ENCODE measurements around the gene OTUD3. TPM values are rescaled to one million over a fixed set of nuclear protein-coding genes. Genes with fewer than 3 reads are reported as not detected.
"Not testable (repeated sequence)": the region's sequence is repeated elsewhere in the genome, so short reads cannot be mapped to it uniquely, and the experiment has no call there.

Gene OTUD3
- total RNA-seq, 1 experiment from 2014 or later, result 8.2 TPM

DNA sequence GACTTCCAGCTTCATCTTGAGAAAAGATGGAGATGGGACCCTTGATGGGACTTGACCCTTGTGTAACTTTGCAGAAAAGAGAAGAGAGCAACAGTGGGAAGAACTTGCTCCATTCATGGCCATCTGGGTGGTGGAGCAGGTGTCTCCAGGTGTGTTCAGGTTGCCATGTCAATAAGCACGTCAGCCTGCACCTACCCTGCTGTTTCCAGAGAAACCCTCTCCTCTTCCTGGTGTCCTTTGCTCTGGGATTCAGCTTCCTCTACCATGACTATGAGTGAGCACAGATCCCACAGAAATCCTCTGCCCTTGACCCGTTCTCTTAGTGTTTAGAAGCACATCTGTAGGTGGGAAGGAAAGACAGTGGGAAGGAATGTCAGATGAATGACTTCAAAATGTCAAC is 21.8 kb upstream of the OTUD3 start:
- no peaks in the 10 kb centered on the region for H3K36me3 ChIP-seq (replicated peaks; ENCODE audit: control insufficient read depth, insufficient read depth, low read length)

GRCh38 chr1:19861034-19861433 is 21.2 kb upstream of the OTUD3 start:
- DNase-seq, result no peak
- H3K4me3 ChIP-seq (ENCODE audit: insufficient read depth, low read depth, low read length), result no peak overlapping the region
- no peaks in the 10 kb centered on the region for H3K27me3 ChIP-seq (ENCODE audit: control insufficient read depth, insufficient read depth, low read length)
- no peaks in the 10 kb centered on the region for H3K36me3 ChIP-seq (replicated peaks; ENCODE audit: control insufficient read depth, insufficient read depth, low read length)

More for the DNA sequence above, 21.8 kb upstream of the OTUD3 start:
- Histone ChIP-seq H3K27me3 (ENCODE audit: control insufficient read depth, insufficient read depth, low read length) (no peaks in the 10 kb centered on the region), H3K4me3 (ENCODE audit: insufficient read depth, low read depth, low read length) (no peak overlapping the region)
- no peak for DNase-seq

DNA sequence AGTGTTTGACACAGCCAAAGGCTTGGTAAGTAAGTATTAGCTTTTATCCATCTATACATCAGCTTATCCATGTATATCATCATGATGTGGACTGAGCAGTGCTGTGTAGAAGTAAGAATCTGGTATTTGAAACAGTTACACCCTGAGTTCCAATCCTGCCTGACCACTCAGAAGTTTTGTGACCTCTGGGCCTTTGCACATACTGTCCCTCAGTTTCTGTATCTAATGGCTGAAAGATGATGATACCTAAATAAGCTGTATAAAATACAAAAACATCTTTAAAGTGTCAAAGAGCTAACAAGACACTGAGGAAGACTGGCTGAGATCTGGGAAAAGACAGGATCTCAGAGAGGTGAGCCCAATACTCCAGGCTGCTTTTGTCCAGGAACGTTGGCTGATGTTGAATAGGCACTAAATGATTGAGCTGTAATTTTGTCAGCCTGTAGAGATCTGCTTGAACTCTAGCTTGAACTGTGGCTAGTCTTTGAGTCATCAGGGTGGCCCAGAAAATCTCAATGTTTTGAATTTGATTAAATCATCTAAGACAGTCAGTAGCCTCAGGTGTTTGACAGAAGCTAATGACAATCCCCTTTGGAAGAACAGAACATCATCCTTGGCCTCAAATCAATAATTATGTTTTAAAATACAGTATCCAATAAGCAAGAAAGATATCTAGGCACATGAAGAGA is 20.2 kb upstream of the OTUD3 start:
- no peaks in the 10 kb centered on the region for H3K36me3 ChIP-seq (replicated peaks; ENCODE audit: control insufficient read depth, insufficient read depth, low read length)
- no peak overlapping the region for H3K4me3 ChIP-seq (ENCODE audit: insufficient read depth, low read depth, low read length)
- H3K27me3 ChIP-seq (ENCODE audit: control insufficient read depth, insufficient read depth, low read length), result no peaks in the 10 kb centered on the region
- DNase-seq, result no peak

- Histone ChIP-seq H3K36me3 (replicated peaks; ENCODE audit: control insufficient read depth, insufficient read depth, low read length) (no peaks in the 10 kb centered on the region), H3K27me3 (ENCODE audit: control insufficient read depth, insufficient read depth, low read length) (no peaks in the 10 kb centered on the region), H3K4me3 (ENCODE audit: insufficient read depth, low read depth, low read length) (no peak overlapping the region)
- DNase-seq, result no peak
Measured at GRCh38 chr1:19862944-19863343, 19.3 kb upstream of the OTUD3 start.

DNA sequence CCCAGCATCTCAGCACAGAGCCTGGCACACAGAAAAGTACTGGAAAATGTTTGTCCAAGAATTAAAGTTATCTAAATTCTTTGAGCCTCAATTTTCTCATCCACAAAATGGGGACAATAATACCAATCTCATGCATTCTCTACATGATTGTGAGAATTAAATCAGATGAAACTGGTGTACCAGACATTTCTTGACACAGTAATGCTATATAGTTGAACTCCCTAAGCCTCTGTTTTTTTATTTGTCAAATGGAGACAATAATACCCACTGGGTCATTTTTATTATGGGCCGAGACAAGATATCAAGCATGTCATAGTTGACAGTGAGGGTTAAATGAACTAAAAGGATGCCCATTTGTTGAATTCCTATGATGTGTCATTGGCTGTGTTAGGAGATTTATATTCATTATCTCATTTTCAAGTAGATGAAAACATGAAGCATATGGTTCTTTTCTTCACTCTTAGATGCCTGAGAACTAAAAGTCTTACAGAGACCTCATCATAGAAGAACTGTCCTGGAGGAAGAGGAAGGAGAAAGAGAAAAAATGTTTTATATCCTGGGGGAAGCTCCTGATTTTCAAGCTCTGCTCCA is 17.5 kb upstream of the OTUD3 start:
- no peak for DNase-seq
- no peak overlapping the region for H3K4me3 ChIP-seq (ENCODE audit: insufficient read depth, low read depth, low read length)

DNA sequence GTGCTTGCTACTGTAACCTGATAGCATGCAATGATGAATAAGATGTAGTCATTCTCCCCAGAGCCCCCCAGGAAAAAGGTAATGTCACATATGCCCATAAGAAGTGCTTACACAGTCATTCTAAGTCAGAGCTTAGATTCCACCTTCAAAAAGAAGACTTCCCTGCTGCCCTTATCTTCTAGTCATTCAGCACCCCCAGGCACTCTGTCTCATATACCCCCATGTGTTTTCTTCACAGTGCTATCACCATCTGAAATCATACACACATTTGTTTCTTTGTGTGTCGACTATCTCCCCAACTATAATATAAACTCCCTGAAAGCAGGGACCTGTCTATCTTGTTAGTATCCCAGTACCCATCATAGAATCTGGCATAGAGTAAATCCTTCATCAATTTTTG is 16.2 kb upstream of the OTUD3 start:
- no peak for DNase-seq
- Histone ChIP-seq H3K36me3 (replicated peaks; ENCODE audit: control insufficient read depth, insufficient read depth, low read length) (no peaks in the 10 kb centered on the region), H3K27me3 (ENCODE audit: control insufficient read depth, insufficient read depth, low read length) (no peaks in the 10 kb centered on the region), H3K4me3 (ENCODE audit: insufficient read depth, low read depth, low read length) (no peak overlapping the region)

More for the DNA sequence above, 17.5 kb upstream of the OTUD3 start:
- Histone ChIP-seq H3K27me3 (ENCODE audit: control insufficient read depth, insufficient read depth, low read length) (no peaks in the 10 kb centered on the region), H3K36me3 (replicated peaks; ENCODE audit: control insufficient read depth, insufficient read depth, low read length) (no peaks in the 10 kb centered on the region)

DNA sequence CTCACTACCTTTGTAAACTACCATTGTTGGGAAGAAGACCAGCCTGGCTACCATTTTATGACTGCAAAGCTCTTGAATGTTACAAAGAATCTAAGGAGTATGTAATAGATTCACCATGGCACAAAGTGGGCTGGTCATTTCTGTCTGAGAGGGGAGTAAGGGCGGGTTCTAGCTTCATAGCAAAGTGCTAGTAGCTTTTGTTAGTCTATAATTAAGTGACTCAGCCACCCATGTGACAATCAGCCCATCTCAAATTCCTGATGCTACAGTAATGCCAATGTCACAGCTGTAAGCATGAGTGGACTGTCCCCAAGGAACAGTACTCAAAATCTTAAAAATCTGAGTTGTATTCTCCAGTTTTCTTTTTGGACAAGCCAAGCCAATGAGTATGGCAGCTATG is 15.4 kb upstream of the OTUD3 start:
- H3K4me3 ChIP-seq (ENCODE audit: insufficient read depth, low read depth, low read length), result no peak overlapping the region

DNA sequence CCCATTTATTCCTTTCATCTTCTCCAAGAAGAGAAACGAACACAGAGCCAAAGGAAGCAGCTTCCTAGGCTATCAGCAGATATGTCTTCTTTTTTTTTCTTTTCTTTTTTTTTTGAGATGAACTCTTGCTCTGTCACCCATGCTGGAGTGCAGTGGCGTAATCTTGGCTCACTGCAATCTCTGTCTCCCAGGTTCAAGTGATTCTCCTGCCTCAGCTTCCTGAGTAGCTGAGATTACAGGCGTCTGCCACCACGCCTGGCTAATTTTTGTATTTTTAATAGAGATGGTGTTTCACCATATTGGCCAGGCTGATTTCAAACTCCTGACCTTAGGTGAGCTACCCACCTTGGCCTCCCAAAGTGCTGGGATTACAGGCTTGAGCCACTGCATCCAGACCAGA is 13.6 kb upstream of the OTUD3 start:
- H3K27me3 ChIP-seq (ENCODE audit: control insufficient read depth, insufficient read depth, low read length); DNase-seq; H3K4me3 ChIP-seq (ENCODE audit: insufficient read depth, low read depth, low read length); H3K36me3 ChIP-seq (replicated peaks; ENCODE audit: control insufficient read depth, insufficient read depth, low read length): not testable (repeated sequence)

More for the DNA sequence above, 15.4 kb upstream of the OTUD3 start:
- H3K36me3 ChIP-seq (replicated peaks; ENCODE audit: control insufficient read depth, insufficient read depth, low read length), result no peaks in the 10 kb centered on the region
- H3K27me3 ChIP-seq (ENCODE audit: control insufficient read depth, insufficient read depth, low read length), result no peaks in the 10 kb centered on the region; the same call in 1 of the 2 replicates
- DNase-seq, result no peak

- H3K36me3 ChIP-seq (replicated peaks; ENCODE audit: control insufficient read depth, insufficient read depth, low read length); DNase-seq; H3K27me3 ChIP-seq (ENCODE audit: control insufficient read depth, insufficient read depth, low read length); H3K4me3 ChIP-seq (ENCODE audit: insufficient read depth, low read depth, low read length): not testable (repeated sequence)
Measured at GRCh38 chr1:19869453-19869852, 12.7 kb upstream of the OTUD3 start.

DNA sequence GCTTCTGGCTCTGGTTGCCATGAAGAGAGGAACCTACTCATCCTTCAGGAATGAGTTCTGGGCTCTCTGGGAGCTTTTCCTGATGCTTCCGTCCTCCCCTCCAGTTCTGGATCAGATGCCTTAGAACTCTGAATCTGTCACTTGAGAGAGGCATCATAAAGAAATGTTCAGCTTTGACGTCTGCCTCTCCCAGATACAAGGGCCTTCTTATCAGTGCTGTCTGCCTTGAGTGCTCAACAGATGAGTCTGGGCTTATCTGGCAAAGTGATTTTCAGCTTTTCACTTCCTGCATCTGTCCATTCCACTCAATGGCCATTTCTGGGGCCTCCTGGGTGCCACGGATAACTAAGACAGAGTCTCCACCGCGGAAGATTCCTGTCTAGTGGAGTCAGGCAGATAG is 12.3 kb upstream of the OTUD3 start:
- no peaks in the 10 kb centered on the region; the same call in 1 of the 2 replicates for H3K27me3 ChIP-seq (ENCODE audit: control insufficient read depth, insufficient read depth, low read length)
- DNase-seq, result no peak
- no peaks in the 10 kb centered on the region for H3K36me3 ChIP-seq (replicated peaks; ENCODE audit: control insufficient read depth, insufficient read depth, low read length)
- H3K4me3 ChIP-seq (ENCODE audit: insufficient read depth, low read depth, low read length), result no peak overlapping the region

DNA sequence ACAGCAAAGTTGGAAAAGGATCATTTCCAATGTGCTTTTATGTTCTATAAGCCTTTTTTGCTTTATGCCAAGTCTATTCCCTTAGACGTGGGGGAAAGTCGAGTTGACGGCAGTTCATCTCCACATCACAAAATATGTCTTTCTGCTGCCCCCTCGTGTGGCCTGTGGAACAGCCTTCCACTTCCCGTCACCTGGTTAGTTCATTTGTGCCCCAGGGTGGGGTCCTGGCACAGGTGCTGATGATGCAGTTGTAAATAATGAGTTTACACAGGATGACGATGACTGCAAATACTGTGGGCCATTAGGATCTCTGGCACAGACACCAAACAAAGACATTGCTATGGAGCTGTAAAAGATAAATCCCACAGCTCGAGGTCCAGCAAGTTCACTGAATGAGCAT is 10.0 kb upstream of the OTUD3 start:
- no peaks in the 10 kb centered on the region for H3K36me3 ChIP-seq (replicated peaks; ENCODE audit: control insufficient read depth, insufficient read depth, low read length)
- no peak overlapping the region for H3K4me3 ChIP-seq (ENCODE audit: insufficient read depth, low read depth, low read length)
- DNase-seq, result no peak
- H3K27me3 ChIP-seq (ENCODE audit: control insufficient read depth, insufficient read depth, low read length), result no peaks in the 10 kb centered on the region; the same call in 1 of the 2 replicates

DNA sequence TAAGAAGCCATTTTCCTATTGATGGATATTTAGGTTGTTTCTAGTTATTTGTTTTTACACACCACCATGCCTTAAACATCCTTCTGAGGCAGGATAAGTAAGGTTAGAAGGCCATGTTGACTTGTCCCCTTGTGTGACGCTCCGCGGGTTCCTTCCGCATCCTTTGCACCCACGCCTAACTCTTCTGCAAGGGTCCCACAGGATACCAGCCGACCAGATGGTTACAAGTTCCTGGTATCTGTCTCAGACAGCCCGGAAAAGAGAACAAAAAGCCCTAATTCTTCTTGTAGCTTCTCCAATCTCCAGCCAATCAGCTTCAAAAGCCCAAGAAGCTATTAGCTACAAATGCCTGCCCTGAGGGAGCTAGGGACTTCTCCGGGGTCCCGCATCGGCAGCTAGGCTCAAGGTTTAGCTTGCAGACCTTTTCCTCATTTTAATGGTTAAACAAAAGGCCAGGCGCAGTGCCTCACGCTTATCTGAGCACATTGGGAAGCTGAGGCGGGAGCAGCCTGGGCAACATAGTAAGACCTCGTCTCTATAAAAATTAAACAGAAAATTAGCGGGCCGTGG is 4.9 kb upstream of the OTUD3 start:
- no peak for DNase-seq
- Histone ChIP-seq H3K4me3 (ENCODE audit: insufficient read depth, low read depth, low read length) (no peak overlapping the region), H3K27me3 (ENCODE audit: control insufficient read depth, insufficient read depth, low read length) (no peaks in the 10 kb centered on the region), H3K36me3 (replicated peaks; ENCODE audit: control insufficient read depth, insufficient read depth, low read length) (no peaks in the 10 kb centered on the region)

DNA sequence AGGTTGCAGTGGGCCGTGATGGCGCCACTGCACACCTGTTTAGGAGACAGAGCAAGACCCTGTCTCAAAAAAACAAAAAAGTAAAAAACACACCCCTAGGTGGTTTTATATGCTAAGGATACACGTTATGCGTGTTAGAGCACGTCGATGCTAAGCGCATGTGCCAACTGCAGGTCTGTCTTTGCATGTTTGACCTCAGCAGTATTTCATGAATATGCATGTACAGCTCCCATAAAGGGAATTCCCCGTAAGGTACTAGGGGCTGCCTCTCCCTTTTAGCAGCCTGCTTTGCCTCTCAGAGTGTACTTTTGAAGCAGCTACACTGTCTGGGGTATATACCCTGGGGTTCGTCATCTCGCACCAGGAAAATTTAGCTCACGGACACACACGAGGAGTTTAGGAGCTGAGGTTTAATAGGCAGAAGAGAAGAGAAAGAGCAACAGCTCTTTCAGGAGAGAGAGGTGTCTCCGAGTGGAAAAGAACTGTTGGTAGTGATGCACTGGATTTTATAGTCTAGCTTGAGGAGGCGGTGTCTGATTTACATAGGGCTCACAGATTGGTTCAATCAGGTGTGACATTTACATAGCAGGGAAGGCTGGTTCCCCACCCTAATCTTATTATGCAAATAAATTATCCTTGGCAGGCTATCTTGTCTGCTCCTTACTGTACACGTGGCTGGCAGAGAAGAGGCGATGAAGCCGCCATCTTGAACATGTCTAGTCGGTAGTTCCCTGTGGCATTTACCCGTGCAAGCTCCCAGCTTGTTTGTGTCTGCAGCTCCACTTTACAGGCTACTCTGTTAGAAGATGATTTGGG is 4.2 kb upstream of the OTUD3 start:
- peak; percentile 31 for DNase-seq
- Histone ChIP-seq H3K4me3 (ENCODE audit: insufficient read depth, low read depth, low read length) (no peak overlapping the region), H3K36me3 (replicated peaks; ENCODE audit: control insufficient read depth, insufficient read depth, low read length) (no peaks in the 10 kb centered on the region)

DNA sequence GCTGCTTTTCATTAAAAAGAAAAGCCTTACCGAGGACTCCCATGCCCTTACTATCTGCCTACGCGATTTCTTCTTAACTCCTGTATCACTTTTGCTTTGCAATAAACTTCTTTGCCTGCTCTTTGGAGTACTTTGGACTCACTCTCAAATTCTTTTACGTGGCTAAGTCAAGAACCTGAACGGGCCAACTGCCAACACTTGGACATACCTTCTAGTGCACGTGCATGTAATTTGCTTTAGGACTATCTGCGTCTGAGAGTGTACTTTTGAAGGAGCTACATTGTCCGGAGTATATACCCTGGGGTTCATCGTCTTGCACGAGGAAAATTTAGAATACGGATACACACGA is 3.6 kb upstream of the OTUD3 start:
- Histone ChIP-seq H3K4me3 (ENCODE audit: insufficient read depth, low read depth, low read length) (no peak overlapping the region), H3K36me3 (replicated peaks; ENCODE audit: control insufficient read depth, insufficient read depth, low read length) (no peaks in the 10 kb centered on the region), H3K27me3 (ENCODE audit: control insufficient read depth, insufficient read depth, low read length) (no peaks in the 10 kb centered on the region)
- DNase-seq, result no peak

More for the DNA sequence above, 4.2 kb upstream of the OTUD3 start:
- H3K27me3 ChIP-seq (ENCODE audit: control insufficient read depth, insufficient read depth, low read length), result no peaks in the 10 kb centered on the region

GRCh38 chr1:19879227-19879626 is 3.0 kb upstream of the OTUD3 start:
- no peaks in the 10 kb centered on the region for H3K27me3 ChIP-seq (ENCODE audit: control insufficient read depth, insufficient read depth, low read length)
- no peak for DNase-seq
- no peaks in the 10 kb centered on the region for H3K36me3 ChIP-seq (replicated peaks; ENCODE audit: control insufficient read depth, insufficient read depth, low read length)
- H3K4me3 ChIP-seq (ENCODE audit: insufficient read depth, low read depth, low read length), result no peak overlapping the region
